ENCODE measurements around the gene WASL.

DNA sequence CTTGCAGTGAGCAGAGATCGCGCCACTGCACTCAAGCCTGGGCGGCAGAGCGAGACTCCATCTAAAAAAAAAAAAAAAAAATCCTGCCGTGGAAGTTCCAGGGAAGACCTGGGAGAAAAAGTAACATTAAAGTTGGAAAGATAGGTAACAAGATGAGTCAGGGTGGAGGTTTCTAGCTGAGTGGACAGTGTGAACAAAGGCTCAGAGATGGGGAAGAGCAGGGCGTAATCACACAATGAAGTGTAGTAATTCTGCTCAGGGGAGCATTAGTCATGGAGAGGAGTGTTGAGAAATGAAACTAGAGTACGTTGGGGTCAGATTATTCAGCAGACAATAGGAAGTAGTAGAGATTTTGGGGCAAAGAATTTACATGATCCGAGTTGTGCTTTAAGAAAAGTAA is 21.6 kb upstream of the WASL start:
- TF ChIP-seq, protein P1, sequence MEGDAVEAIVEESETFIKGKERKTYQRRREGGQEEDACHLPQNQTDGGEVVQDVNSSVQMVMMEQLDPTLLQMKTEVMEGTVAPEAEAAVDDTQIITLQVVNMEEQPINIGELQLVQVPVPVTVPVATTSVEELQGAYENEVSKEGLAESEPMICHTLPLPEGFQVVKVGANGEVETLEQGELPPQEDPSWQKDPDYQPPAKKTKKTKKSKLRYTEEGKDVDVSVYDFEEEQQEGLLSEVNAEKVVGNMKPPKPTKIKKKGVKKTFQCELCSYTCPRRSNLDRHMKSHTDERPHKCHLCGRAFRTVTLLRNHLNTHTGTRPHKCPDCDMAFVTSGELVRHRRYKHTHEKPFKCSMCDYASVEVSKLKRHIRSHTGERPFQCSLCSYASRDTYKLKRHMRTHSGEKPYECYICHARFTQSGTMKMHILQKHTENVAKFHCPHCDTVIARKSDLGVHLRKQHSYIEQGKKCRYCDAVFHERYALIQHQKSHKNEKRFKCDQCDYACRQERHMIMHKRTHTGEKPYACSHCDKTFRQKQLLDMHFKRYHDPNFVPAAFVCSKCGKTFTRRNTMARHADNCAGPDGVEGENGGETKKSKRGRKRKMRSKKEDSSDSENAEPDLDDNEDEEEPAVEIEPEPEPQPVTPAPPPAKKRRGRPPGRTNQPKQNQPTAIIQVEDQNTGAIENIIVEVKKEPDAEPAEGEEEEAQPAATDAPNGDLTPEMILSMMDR (conservative IDR thresholded peaks at IDR 0.05): no peak
- TF ChIP-seq ZFX (IDR thresholded peaks at IDR 0.05): no peak
